GM13976 (cell line): ENCODE results near the gene AFAP1L2.

Experiments used
- DNase-seq: peaks from one replicate; pipeline ENCODE4 v3.0.0; 2012; ENCODE audit warnings: low spot score
- in situ Hi-C: fragments of 300-500 bp; cut with MboI; formaldehyde crosslinking; loops from one replicate; pipeline ENCODE4 v1.12.0; 2022; ENCODE audit warnings: low sequenced_read_pairs, mixed read lengths, inconsistent platforms; ENCODE audit not compliant: unreplicated experiment
- TF ChIP-seq, protein P1 (sequence below): IDR thresholded peaks from 2 replicates; pipeline ENCODE4 v1.5.1; 2012; ENCODE audit warnings: borderline replicate concordance, mild to moderate bottlenecking; ENCODE audit not compliant: insufficient read depth; ENCODE audit errors: extremely low read depth, missing control alignments, control extremely low read depth

Gene AFAP1L2

DNA sequence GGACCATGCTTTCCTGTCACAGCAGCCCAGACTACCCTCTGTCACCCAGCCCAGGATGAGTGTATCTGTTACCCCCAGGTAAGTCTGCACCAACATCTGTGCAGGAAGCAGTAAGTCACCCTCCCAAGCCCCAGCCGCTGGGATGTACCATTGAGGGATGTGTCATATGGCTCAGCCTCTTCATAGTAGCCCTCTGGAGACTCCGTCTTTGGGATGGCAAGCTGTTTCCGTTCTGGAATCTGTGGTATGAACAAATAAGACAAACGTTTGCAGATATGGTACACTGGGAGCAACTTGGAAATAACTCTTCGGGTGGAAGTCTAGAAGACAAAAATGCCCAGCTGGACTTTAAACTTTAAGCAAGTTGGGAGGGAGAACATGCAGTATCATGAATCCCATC lies 81.3 kb downstream of the AFAP1L2 start:
- TF ChIP-seq, protein P1, sequence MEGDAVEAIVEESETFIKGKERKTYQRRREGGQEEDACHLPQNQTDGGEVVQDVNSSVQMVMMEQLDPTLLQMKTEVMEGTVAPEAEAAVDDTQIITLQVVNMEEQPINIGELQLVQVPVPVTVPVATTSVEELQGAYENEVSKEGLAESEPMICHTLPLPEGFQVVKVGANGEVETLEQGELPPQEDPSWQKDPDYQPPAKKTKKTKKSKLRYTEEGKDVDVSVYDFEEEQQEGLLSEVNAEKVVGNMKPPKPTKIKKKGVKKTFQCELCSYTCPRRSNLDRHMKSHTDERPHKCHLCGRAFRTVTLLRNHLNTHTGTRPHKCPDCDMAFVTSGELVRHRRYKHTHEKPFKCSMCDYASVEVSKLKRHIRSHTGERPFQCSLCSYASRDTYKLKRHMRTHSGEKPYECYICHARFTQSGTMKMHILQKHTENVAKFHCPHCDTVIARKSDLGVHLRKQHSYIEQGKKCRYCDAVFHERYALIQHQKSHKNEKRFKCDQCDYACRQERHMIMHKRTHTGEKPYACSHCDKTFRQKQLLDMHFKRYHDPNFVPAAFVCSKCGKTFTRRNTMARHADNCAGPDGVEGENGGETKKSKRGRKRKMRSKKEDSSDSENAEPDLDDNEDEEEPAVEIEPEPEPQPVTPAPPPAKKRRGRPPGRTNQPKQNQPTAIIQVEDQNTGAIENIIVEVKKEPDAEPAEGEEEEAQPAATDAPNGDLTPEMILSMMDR = no peak
- in situ Hi-C loops = no loop called here

DNA sequence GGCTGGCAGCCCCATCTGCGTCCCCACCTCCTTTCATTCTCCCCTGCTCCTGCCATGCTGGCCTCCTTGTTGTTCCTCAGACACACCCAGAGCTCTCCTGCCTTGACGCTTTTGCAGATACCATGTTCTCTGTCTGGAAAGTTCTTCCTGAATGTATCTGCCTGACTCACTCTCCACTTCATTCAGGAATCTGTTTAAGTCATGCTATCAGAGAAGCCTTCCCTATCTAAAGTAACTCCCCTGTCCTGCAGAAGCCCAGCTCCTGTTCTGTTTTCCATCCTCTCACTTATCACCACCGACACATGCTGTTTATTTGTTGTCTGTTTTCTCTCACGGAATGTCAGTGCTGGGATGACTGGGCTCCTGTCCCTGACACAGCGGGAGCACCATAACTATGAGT lies 82.0 kb downstream of the AFAP1L2 start:
- TF ChIP-seq, protein P1 = no peak
- no peak for DNase-seq
- in situ Hi-C loops = no loop called here

More for the DNA sequence above, 81.3 kb downstream of the AFAP1L2 start:
- no peak for DNase-seq

DNA sequence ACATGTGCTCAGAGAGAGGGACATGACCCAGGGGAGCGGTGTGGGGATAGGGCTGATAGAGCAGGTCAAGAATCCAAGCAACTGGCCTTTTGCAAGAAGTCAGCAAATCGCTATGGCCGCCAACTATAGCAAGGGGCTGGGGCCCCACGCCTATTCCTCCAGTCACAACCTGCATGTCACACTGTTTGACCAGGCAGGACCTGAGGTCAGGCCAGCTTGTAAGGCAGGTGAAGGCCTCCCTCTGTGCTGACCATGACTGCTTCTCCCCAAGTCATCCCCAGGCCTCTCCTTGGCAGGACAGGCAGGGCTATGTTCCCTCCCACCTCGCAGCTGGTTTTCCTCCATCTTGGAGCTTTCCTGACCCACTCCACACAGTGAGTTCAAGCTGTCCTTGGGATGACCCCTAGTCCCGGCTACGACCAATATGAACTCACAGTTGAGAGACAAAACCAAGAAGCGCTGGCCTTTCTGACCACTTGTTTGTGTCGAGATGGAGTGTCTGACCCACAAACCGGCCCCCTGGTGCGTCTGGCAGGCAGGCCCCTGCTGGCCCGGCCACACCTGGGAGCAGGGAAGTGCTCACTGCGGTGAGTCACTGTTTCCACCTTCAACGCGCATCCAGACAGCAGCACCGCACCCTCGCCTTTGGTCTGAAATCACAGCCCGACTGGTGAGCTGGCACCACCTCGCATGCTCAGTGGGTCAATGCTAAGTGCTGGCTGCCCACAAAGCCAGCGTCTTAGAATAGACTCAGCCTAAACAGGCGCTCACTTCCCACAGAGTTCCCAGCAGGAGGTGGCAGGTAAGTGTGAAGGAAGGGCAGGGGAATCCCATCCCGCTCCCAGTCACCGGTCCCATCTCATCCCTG lies 83.8 kb downstream of the AFAP1L2 start:
- no peak for DNase-seq
- in situ Hi-C loops = no loop called here

DNA sequence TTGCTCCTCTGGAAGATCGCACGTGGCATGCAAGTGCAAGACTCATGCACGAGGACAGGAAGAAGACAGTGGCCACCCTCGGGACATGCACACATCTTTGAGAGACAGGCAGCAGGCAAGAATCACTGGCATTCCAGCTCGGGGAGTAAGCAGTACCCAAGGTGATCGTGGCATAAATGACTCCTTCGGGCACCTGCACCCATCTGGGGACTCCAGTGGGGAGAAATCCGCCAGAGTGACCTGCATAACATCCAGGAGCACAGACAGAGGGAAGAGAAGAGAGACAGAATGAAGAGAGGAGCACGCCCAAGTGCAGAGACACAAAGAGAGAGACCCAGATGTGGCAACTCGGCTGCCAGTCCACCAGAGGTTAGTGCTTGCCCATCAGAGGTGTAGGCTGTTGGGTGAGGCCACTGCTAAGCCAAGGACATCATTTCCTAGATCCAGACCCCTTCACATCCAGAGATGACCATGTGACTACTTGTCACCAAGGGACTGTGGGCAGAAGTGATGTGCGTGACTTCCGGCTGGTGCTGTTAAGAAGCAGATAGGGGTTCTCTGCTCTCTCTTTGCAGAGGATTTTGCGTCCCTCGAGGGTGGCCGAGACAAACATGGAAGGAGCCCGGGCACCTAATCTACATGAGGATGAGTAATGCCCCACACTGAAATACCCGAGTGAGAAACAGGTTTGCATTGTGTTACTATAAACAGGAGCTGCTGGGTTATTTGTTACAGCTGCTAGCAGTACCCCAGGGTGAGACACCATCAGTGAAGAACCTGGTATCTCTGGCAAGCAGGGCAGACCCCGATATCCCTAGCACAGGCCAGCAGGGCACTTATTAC lies 84.7 kb downstream of the AFAP1L2 start:
- DNase-seq = no peak
- TF ChIP-seq, protein P1 = no peak
- in situ Hi-C loops = no loop called here

More for the DNA sequence above, 83.8 kb downstream of the AFAP1L2 start:
- TF ChIP-seq, protein P1 = no peak

DNA sequence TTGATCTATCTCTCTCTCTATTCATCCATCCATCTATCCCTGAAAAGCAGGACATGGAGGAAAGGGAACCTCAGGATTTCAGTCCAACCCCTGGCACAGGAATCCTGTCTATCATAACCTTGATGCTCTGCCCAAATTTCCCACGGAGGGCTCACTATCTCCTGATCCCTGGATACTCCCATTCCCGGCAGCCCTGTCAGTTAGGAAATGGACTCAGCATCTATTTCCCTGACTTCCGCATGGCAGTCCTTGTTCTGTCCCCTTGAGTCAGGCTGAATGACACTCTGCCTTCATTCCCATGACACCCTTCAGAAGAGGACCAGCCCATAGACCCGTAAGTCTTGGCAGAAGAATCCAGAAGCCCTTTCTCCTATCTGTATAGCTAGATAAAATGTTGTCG lies 87.6 kb downstream of the AFAP1L2 start:
- in situ Hi-C loops = no loop called here
- no peak for DNase-seq
- TF ChIP-seq, protein P1 = no peak

DNA sequence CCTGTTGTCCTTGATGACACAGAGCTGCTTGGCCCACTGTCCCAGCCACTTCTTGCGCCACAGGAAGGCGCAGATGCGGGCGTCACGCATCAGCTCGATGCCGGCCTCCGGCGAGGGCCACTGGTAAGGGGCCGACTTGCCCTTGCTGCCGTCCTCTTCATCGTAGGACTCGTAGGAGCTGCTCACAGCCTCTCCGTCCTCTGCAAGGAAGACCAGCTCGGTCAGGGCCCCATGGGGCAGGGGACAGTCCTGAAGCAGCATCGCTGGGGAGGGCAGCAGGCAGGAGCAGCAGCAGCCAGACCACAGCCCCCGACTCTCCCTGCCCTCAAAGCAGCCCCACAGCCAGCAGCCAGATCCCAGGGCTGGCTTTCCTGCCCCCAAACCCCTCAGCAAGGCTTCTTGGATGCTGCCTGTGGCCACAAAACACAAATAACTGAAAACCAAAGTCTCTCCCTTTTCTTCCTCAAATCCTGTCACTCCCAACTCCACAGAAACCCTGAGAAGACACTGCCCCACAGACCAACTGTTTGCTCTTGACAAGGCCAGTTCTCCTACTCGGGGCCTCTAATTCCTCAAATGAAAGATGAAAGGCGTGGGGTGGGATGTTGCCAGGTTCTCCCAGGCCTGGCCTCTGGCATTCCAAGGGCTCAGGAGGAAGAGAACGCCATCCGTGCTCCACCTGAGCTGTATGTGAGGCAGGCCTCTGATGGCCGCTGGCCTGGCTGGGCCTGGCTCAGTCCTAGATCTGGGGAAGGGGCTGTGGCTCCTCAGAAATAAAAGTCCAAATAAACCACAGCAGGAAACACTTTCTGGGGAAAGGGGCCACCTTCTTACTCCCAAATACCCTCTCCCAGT lies 88.5 kb downstream of the AFAP1L2 start:
- no peak for DNase-seq
- TF ChIP-seq, protein P1 = no peak
- in situ Hi-C loops = no loop called here
